ENCODE data around the gene BCAS1. TPM values are rescaled to one million over a fixed set of nuclear protein-coding genes. Genes with fewer than 3 reads are reported as not detected.

Gene BCAS1
- total RNA-seq, 4 donors from 2014 or later = 0.97 to 9.3 (median 4.4) TPM

GRCh38 chr20:54085425-54085824 is 15.0 kb upstream of the BCAS1 start:
- Histone ChIP-seq H3K36me3 (no peaks in the 10 kb centered on the region), H3K27me3 (peaks cover 0 to 5% (median 0%) of the 10 kb centered on the region in 4 donors), H3K4me1 (peaks cover 0 to 5% (median 0%) of the 10 kb centered on the region in 3 donors), H3K4me3 (no peak overlapping the region), H3K27ac (no peak overlapping the region), H3K9me3 (no peaks in the 10 kb centered on the region)
- DNase-seq = no peak
- no peak for TF ChIP-seq CTCF (IDR thresholded peaks at IDR 0.05)
- TF ChIP-seq POLR2A (IDR thresholded peaks at IDR 0.05) = no peak
- 50 to 71% methylated on average over 1 of the region's 1 CpG for WGBS, 2 donors
- intact Hi-C loops (cut with DNase I) = no loop called here

GRCh38 chr20:54084727-54085388 is 14.5 kb upstream of the BCAS1 start:
- WGBS, 2 donors = 48 to 66% methylated on average over 5 of the region's 5 CpGs
- Histone ChIP-seq H3K9me3 (no peaks in the 10 kb centered on the region), H3K4me3 (no peak overlapping the region), H3K27me3 (peaks cover 0 to 5% (median 0%) of the 10 kb centered on the region in 4 donors), H3K4me1 (peaks cover 0 to 5% (median 0%) of the 10 kb centered on the region in 3 donors), H3K36me3 (no peaks in the 10 kb centered on the region), H3K27ac (no peak overlapping the region)
- DNase-seq = no peak
- TF ChIP-seq POLR2A (IDR thresholded peaks at IDR 0.05) (no peak), CTCF (IDR thresholded peaks at IDR 0.05) (no peak)
- intact Hi-C loops (cut with DNase I) = no loop called here

- intact Hi-C loops (cut with DNase I) = no loop called here
- no peak overlapping the region for H3K4me3 ChIP-seq
- no peaks in the 10 kb centered on the region for H3K36me3 ChIP-seq
- H3K4me1 ChIP-seq = peaks cover 0 to 5% (median 0%) of the 10 kb centered on the region in 3 donors
- H3K9me3 ChIP-seq = no peaks in the 10 kb centered on the region
- TF ChIP-seq POLR2A (IDR thresholded peaks at IDR 0.05) (no peak), CTCF (IDR thresholded peaks at IDR 0.05) (no peak)
- peaks cover 0 to 5% (median 0%) of the 10 kb centered on the region in 4 donors for H3K27me3 ChIP-seq
- H3K27ac ChIP-seq = no peak overlapping the region
- DNase-seq = no peak
Measured at GRCh38 chr20:54084193-54084592, 13.8 kb upstream of the BCAS1 start.

- Histone ChIP-seq H3K36me3 (no peaks in the 10 kb centered on the region), H3K9me3 (no peaks in the 10 kb centered on the region), H3K4me3 (no peak overlapping the region), H3K27me3 (peaks cover 0 to 5% (median 0%) of the 10 kb centered on the region in 4 donors), H3K27ac (no peak overlapping the region), H3K4me1 (peaks cover 0 to 13% (median 0%) of the 10 kb centered on the region in 3 donors)
- TF ChIP-seq CTCF (IDR thresholded peaks at IDR 0.05) = no peak
- no peak for TF ChIP-seq POLR2A (IDR thresholded peaks at IDR 0.05)
- intact Hi-C loops (cut with DNase I) = no loop called here
- DNase-seq = no peak
Measured at GRCh38 chr20:54083459-54083858, 13.1 kb upstream of the BCAS1 start.

- Histone ChIP-seq H3K4me3 (no peak overlapping the region), H3K36me3 (no peaks in the 10 kb centered on the region), H3K9me3 (no peaks in the 10 kb centered on the region), H3K4me1 (peaks cover 0 to 17% (median 0%) of the 10 kb centered on the region in 3 donors), H3K27ac (no peak overlapping the region), H3K27me3 (peaks cover 0 to 5% (median 0%) of the 10 kb centered on the region in 4 donors)
- no peak for DNase-seq
- 54 to 60% methylated on average over 6 of the region's 6 CpGs for WGBS, 2 donors
- intact Hi-C loops (cut with DNase I) = no loop called here
- no peak for TF ChIP-seq POLR2A (IDR thresholded peaks at IDR 0.05)
- no peak for TF ChIP-seq CTCF (IDR thresholded peaks at IDR 0.05)
Measured at GRCh38 chr20:54082100-54082499, 11.7 kb upstream of the BCAS1 start.
